ENCODE data around the gene GSDME. TPM values are rescaled to one million over a fixed set of nuclear protein-coding genes. Genes with fewer than 3 reads are reported as not detected.

Gene GSDME
- total RNA-seq, 1 donor from 2014 or later: 15.7 TPM

GRCh38 chr7:24653316-24654085 lies 103.8 kb downstream of the GSDME start:
- no peak for DNase-seq (ENCODE audit: low spot score)

DNA sequence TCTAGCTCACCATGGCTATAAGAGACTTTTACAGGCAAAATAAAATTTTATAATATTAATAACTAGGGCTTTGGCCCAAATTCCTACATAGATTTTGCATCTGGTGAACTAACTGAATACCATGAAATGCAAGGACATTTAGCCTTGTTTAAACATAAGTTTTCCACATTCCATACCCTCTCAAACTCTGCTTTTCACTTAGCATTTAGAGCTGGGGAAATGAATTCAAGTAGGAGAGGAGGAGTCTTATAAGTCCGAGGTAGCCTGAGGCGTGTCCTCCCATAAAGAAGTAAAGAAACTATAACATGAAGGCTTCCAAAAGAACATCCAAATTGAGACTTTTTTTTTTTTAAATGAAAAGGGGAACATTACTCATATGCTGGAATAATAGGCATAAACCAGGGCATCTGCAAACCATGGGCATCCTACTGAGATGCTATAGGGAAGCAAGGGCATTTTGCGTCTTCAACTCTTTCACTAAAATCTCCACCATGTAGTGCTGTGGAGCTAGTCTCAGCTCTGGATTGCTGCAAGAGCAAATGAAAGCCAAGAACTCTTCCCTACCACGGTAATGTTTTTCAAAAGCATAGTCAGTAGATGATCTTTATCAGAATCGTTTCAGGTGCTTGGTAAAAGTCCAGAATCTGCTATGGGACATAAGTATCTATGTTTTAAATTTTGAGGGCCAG lies 104.9 kb downstream of the GSDME start:
- no peak for DNase-seq (ENCODE audit: low spot score)

Other genes with a start within 250 kb of the GSDME start
- gene PALS2, start 184.0 kb downstream of the GSDME start, total RNA-seq: 250 TPM
- gene OSBPL3, start 222.7 kb upstream of the GSDME start, total RNA-seq: 20.5 TPM

Measured in mucosa of gallbladder (tissue), 1 donor.